Globus pallidus (tissue), 1 donor: ENCODE data around the gene MPP2.
"Not testable (repeated sequence)": the region's sequence is repeated elsewhere in the genome, so short reads cannot be mapped to it uniquely, and the experiment has no call there.

Experiments used
- DNase-seq: peaks from one replicate; pipeline ENCODE4 v3.0.0-alpha.2; 2015; ENCODE audit warnings: low spot score

Gene MPP2

DNA sequence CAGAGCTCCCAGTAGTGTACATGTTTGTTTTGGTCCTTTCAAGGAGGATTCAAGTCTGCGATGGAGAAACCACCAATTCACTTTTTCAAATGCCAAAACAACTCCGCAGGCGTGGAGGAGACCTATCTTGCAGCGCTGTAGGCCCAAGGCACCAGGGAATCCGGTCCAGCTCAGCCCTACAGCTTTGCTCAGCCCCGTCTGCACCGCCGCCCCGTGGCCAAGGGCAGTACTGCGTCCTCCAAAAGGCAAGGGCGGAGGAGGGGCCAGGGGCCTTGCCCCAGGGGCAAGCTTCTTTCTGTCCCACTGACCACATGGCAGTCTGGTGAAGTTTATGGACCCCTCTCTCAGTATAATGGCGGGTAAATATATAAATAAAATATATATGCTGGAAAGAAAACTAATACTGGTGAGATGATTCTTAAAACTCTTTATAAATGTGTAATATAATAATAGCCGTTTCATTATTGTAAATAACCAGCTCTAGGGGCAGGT is 61.1 kb downstream of the MPP2 start:
- DNase-seq = peak; percentile 74

DNA sequence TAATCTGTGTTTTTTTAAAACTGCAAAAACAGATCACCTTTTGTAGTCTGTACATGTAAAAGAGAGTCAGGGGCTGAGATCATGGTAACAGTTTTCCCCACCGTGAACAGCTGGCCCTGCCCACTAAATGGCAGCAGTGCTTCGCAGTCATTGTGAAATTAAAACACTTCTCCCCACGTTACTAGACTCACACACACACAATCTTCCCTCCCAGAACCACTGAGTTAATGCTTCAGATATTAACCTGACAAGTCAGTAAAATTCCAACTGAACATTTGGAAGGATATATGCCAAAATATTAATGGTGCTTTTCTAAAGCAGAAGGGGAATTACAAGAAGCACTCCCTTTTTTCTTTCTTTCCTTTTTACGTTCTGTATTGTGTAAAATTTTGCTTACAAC is 61.6 kb downstream of the MPP2 start:
- DNase-seq = no peak

DNA sequence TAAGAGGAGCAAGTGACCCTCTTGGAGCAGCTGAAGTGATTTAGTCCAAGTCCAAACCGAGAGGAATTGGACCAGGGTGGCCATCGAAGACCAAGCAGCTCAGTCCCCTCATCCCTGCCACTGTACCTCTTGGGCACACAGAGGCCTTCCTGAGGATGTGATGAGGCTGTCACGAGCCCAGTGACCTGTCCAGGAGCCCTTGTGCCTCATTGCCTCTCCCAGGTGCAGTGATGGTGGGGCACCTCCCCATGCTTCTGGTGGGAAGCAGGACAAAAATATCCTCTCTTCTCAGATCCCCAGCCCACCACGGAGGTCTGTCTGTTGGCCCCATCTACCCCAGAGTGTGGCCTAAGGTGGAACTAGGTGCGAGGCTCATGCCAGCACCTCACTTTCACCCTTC is 63.1 kb downstream of the MPP2 start:
- DNase-seq = no peak

DNA sequence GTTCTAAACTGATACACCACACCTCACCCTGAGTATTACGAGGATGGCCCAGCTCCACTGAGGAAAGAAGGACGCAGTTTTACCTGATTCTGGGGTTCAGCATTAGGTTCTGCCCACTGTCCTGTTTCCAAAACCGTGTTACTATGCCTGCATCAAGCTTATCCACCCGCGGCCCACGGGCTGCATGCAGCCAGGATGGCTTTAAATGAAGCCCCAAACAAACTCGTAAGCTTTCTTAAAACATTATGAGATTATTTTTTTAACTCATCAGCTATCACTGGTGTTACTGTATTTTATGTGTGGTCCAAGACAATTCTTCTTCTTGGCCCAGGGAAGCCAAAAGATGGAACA is 64.4 kb downstream of the MPP2 start:
- no peak for DNase-seq

DNA sequence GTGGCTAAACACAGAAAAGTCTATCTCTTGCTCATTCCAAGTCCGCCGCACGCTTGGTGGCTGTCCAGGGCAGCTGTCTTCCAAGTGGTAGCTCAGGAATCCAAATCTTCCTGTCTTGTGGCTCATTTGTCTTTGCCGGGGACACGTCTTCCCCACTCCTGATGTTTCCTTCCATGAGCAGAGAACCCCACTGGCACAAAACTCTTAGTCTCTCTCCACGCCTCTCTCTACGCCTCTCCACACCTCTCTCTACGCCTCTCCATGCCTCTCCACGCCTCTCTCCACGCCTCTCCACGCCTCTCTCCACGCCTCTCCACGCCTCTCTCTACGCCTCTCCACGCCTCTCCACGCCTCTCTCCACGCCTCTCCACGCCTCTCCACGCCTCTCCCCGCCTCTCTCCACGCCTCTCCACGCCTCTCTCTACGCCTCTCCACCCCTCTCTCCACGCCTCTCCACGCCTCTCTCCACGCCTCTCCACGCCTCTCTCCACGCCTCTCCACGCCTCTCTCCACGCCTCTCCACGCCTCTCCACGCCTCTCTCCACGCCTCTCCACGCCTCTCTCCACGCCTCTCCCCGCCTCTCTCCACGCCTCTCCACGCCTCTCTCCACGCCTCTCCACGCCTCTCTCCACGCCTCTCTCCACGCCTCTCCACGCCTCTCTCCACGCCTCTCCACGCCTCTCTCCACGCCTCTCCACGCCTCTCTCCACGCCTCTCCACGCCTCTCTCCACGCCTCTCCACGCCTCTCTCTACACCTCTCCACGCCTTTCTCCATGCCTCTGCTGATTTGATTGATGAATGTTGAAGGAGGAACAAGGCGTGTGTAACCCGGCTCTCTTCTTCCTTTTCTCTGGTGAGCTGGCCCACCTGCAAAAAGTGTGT is 65.0 kb downstream of the MPP2 start:
- not testable (repeated sequence) for DNase-seq

DNA sequence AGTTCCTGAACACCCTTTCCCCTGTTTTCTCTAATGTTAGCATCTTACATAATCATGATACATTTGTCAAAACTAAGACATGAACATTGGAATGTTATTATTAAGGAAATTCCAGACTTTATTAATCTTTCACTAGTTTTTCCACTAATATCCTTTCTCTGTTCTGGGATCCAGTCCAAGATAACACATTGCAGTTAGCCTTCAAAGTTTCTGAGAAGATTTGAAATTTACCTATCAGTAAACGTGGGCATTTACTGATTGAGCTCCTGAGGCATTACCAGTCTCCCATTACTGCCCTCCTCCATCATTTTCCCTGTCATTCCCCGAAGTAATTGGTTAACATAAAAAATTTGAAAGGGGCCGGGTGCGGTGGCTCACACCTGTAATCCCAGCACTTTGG is 66.1 kb downstream of the MPP2 start:
- no peak for DNase-seq

DNA sequence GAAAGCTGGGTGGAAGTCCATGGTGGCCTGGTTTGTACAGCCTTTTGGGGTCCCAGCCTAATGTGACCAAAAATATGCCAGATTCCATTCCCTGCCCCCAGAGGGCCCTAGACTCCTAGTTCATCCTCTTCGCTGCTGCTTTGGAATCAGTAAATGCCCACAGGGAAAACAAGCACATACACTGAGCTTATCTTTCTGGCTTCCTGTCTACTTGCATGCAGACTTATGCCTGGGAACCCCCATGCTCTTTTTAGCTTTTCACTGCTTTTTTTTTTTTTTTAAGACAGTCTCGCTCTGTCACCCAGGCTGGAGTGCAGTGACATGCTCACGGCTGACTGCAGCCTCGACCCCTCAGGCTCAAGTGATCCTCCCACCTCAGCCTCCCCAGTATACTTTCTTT is 66.5 kb downstream of the MPP2 start:
- DNase-seq = no peak

DNA sequence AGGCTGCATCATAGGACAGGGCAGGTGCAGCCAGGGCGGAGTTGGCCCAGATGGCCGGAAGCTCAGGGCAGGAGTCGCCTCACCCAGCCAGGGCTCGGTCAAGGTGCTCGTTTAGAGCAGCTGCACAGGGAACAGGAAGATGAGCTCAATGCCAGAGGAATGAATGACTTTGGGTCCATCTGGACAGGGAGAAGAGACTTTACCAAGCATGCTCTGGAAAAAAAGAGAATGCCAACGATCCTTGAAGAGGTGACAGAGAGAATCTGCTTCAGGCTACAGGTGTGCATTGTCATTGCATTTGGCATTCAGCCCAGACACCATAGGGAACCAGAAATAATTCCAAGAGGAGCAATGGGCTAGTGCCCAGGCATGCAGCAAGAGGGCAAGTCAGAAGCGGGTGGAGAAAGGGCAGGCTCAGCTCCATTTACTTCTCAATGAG is 67.6 kb downstream of the MPP2 start:
- DNase-seq = no peak

DNA sequence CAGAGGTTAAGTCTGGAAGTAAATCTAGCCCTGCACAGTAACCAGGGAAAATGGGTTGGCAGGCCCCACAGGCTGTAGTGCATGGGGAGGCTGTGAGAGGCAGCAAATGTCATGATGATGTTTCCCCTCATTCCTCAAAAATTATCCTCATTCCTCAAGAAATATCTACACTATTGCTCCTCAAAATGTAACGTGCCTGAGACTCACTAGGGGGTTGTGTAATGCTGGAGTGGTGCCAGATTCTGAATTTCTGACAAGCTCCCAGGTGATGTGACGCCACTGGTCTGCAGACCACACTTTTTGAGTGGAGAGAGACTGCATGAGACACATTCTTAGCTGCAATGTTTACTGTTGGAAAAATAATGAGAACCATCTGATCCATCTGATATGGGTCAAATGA is 73.2 kb downstream of the MPP2 start:
- DNase-seq = no peak

DNA sequence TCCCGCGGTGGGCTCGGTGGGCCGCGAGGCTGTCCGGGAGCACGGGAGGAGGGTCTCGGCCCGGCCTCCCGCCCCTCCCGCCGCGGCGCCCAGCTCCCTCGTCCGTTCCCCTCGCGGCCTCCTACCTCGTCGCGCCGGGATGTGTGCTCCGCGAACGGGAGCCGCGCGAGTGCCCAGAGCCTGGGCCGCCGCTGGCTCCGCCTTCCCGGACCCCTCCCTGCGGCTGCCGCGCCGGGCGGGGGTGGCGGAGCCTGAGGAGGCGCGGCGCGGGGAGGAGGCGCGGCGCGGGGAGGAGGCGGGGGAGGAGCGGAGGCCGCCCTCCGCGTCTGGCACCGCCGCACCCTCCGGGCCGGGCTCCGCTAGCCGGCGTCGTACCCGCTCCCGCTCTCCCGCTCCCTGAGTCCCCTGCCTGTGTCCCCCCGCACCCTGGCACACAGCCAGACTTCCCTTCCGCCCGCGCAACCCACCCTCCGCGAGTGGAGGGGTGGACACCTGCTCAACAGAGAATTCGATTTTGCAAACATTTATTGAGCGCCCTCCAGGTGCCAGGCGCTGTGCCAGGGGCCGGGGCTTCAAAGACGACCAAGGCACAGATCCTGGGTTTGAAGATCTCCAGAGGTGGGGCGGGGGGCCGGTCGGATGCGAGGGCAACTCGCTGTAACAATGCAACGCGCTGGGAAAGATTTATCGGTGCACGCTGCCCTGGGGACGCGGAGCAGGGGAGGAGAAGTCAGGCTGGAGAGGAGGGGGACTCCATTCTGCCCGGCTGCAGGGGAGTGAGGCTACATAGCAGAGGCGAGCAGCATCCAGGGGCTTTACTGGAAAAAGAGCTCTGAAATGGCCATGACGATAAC is 74.1 kb downstream of the MPP2 start, which contains the start of gene MPP3:
TSS of gene MPP3 (minus strand) at position 171 of the 854 bp plus-strand sequence. CDS start 1,240 bp downstream, outside the sequence.
- DNase-seq = peak; percentile 64

DNA sequence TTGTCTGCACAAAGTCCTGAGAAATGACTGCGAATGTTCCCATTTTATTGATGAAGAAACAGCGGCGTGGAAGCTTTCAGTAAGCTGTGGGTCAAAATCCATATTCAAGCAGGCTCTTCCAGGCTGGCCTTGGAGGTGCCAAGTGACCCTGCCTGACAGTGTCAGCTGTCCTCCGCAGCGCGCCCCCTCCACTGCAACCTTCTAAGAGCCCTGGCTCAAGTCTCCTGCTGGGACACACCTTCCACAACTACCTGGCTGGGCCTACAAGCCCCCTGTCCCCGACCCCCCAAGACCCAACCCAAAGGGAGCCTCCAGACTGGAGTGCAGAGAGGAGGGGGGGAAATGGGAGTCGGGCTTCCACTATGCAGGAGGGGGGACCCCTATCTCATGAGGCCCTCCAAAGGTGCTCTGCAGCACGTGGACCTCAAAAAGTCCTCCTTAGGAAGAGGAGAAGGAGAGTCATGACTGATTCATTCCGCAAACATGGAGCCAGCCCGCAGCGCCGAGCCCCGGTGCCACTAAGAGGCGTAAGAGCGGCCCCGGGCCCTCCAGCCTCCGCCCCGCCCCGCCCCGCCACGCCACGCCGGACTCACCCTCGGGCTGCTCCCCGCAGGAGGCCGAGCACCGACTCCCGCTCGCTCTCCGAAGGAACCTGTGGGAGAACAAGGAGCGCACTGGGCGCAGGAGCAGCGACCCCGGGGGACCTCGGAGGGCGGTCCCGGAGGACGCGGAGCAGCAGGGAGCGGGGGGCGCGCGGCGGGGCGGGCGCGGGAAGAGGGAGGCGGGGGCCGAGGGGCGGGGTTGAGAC is 75.0 kb downstream of the MPP2 start:
- peak; percentile 7 for DNase-seq

DNA sequence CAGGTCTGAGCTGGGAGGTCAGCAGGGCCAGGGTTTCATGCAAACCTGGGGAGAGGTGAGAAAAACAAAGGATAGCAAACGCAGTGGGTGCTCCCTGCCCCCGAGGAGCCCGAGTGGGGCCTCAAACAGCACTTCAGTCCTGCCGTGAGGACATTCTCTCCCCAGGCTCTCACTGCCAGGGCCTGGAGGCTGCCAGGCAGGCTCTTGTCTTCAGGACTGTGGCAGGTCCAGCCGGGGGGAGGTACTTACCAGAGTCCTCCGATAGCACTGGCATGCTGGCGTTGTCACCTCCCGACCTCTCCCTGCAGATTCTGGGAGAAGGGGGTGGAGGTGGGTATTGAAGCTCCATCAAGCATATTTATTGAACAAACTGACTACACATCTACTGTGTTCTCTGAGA is 75.7 kb downstream of the MPP2 start:
- no peak for DNase-seq

DNA sequence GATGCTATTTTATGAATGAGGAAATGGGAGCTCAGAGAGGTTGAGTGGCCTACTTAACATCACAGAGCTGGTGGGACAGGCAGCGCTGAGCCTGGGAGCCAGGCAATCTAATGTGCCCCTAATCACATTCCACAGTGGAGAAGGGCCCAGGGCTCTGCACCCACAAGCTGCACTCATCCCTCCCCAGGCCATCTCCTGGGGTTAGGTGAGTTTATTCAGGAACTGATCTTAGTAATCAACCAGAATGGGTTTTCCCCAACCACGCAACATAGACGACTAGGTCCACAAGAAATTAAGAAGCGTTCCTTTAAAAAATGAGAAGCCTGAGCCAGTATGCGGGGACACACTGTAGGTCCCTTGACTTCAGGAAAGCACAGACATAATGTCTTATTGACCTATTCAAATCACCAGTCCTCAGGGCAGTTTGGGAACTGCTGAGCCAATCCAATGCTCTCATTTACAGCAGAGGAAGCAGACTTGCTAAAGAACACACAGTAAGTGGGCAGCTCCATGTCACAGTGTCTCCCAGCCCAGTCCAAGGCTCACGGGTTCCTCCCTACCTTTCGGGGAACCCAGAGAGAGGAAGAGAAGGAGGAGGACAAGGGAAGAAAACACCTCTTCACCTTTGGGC is 76.7 kb downstream of the MPP2 start:
- DNase-seq = no peak

DNA sequence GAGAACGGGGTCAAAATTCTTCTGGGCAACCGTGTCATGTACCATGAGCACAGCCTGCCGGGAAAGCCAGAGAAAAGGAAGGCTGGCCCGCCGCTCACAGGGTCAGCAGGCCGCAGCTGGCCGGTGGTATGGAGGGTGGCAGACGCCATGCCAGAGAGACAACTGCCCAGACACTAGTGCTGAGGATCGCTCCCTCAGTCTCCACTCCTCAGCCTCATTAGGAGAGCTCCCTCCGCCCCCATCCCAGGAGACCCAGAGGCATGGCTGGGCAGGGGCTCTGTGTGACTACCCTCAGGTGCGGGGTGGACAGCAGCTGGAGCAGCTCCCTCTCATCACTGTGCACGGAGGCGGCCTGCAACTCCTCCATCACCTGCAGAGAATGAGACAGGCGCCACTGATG is 77.6 kb downstream of the MPP2 start:
- DNase-seq = no peak

DNA sequence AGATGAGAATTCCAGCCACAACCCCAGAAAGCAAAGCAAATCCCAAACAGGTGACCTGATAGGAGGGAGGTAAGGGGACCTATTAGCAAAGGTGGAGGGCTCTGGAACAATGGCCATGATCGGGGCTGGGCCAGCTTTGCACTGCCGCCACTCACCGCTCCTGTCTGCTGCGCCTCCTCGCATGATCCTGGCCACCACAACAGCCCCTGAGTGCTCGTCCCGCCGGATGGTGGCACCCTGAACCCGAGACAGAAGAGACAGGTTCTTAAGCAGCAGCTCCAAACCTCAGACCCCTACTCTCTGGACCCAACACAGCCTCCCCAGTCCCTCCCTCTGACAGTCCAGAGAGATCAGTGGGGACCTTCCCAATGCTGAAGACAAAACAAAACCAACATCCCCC is 79.7 kb downstream of the MPP2 start:
- DNase-seq = no peak

DNA sequence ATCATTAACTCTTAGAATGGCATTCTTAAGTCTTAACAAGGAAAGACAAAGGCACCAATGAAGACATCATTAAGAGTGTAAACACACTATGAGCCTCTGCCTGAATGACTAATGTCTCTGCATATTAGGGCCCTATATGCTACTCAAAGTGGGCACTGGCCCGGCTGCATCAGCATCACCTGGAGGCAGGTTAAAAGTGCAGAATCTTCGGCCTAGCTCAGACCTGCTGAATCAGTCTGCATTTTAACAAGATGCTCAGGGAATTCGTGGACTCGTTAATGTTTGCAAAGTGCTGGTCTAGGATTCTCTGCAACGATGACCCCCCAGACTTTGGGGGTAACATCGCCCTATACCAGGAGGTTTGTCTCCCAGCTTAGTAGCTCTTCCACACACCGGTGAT is 81.1 kb downstream of the MPP2 start:
- no peak for DNase-seq

DNA sequence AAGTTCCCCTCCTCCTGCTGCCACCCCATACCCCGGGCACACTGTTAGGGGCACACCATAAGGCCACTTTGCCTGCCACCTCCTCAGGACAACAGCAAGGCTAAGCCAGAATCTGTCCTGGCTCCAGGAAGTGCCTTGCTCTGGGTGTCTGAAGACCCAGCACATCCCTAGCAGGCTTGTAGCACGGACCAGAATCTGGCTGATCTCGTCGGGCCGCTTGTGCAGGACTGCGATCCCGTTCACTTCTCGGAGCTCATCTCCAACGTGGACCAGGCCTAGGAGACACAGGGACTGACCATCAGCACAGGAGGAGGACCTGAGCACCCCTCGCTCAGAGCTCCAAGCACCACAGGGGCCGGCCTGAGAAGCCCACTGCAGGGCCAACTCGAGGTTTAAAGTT is 81.8 kb downstream of the MPP2 start:
- DNase-seq = no peak
